ENCODE data around the gene HMGCL.

HMGCL gene

GRCh38 chr1:23779826-23780371 is 45.3 kb downstream of the HMGCL start (continued):
- peak; percentile 56; the same call in 1 of the 2 replicates for TF ChIP-seq ZNF692 (tag by site-specific recombination; IDR thresholded peaks at IDR 0.05)
- TF ChIP-seq ZSCAN23 (tag by site-specific recombination; IDR thresholded peaks at IDR 0.05), result 0 out of 2 replicates have a peak, but pooled peaks have one; percentile 35
- TF ChIP-seq TCF7L2 (IDR thresholded peaks at IDR 0.05; ENCODE audit: borderline replicate concordance, low read depth, low read length), result peak; percentile 52; the same call in 1 of the 2 replicates
- no peak for TF ChIP-seq ZNF223 (tag by site-specific recombination; IDR thresholded peaks at IDR 0.05)
- TF ChIP-seq ZNF18 (tag by site-specific recombination; IDR thresholded peaks at IDR 0.05), result no peak
- no peak for TF ChIP-seq ZNF2 (tag by site-specific recombination; IDR thresholded peaks at IDR 0.05)
- no peak for TF ChIP-seq ZNF174 (tag by site-specific recombination; IDR thresholded peaks at IDR 0.05)
- no peak for TF ChIP-seq ZNF175 (tag by site-specific recombination; IDR thresholded peaks at IDR 0.05)
- TF ChIP-seq PRDM10 (tag by site-specific recombination; IDR thresholded peaks at IDR 0.05), result peak; percentile 23; the same call in 1 of the 2 replicates
- TF ChIP-seq BCL6B (tag by site-specific recombination; IDR thresholded peaks at IDR 0.05), result no peak
- TF ChIP-seq ZFP3 (tag by site-specific recombination; IDR thresholded peaks at IDR 0.05; ENCODE audit: low read depth), result no peak
- peak; percentile 62 for TF ChIP-seq WT1 (tag by site-specific recombination; IDR thresholded peaks at IDR 0.05)
- TF ChIP-seq ZNF580 (tag by site-specific recombination; IDR thresholded peaks at IDR 0.05), result no peak
- TF ChIP-seq SP2 (tag by site-specific recombination; IDR thresholded peaks at IDR 0.05), result 0 out of 2 replicates have a peak, but pooled peaks have one; percentile 10
- no peak for TF ChIP-seq ZNF19 (tag by site-specific recombination; IDR thresholded peaks at IDR 0.05; ENCODE audit: low read depth)
- TF ChIP-seq BCL11A (tag by site-specific recombination; IDR thresholded peaks at IDR 0.05; ENCODE audit: low read depth), result no peak
- no peak for TF ChIP-seq ZNF544 (tag by site-specific recombination; IDR thresholded peaks at IDR 0.05)

Measured in HEK293 (cell line).